Stimulated activated CD4-positive, alpha-beta T cell treated with anti-CD3 and anti-CD28 coated beads, Interleukin-2, amount 100 ng/mL, for 4 hours (primary cell): ENCODE data around the gene DCAF5.
A peak's percentile ranks its signal among the peaks of the same experiment; 100 is the strongest.
"Not testable (repeated sequence)": the region's sequence is repeated elsewhere in the genome, so short reads cannot be mapped to it uniquely, and the experiment has no call there.

Source experiments
- DNase-seq: peaks from one replicate; pipeline ENCODE4 v3.0.0-alpha.2; 2020; ENCODE audit warnings: low read depth

The DCAF5 gene

DNA sequence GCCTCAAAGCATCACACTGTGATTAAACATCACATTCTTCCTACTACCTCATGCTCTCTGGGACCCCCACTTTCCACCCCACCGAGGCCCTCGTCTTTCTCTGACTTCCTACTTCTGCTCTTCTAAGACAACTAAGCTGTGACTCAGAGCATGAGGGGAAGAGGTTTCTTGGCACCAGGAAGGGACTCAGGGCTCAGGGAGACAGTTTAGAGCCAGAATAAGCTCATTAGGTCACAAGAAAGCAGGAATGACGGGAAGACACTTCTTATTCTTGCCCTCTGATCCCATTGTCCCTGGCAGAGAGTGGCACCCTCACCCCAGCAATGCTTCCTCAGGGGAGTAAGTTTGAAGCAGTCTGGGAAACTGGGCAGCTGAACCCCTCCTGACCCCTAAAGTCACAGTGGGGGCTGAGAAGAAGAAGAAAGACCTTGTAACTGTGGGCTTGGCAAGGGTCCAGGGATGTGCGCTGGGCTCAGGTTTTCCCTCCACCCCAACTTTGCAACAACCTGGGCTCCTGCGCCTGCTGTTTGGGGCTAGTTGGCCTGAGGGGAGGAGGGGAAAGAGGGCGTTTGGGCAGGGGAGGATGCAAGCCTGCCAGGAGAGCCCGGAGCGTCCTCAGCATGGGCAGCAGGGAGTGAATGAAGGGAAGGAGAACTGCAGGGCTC lies 109.2 kb downstream of the DCAF5 start:
- DNase-seq = no peak

DNA sequence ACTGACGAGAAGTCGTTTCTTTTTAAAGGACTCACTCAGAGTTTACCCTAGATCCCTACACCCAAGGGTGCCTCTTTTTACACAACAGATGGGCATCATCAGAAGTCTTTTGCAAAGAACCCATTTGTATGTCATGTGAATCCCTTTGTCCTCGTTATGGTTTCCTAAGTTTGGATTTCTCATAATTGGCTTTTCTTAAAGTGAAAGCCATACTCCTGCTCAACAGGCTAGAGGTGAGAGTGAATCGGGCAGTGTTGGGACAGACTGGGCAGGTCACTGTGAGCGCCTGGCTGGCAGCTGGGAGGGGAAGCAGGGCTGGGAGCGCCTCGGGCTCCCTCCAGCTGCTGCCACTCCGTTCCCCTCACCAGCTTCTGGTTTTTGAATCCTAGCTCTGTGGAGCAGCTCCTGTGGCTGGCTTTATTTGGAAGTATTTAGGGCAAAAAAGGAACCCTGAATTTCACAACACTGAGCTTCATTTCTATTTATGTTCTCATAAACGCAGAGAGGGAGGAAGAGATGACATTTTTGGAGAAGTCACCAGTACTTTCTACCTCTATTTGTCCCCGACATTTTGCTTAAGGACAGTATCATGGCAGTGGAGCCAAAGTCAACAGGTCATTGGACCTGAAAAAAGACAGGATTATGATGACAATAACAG lies 110.0 kb downstream of the DCAF5 start:
- DNase-seq = no peak

DNA sequence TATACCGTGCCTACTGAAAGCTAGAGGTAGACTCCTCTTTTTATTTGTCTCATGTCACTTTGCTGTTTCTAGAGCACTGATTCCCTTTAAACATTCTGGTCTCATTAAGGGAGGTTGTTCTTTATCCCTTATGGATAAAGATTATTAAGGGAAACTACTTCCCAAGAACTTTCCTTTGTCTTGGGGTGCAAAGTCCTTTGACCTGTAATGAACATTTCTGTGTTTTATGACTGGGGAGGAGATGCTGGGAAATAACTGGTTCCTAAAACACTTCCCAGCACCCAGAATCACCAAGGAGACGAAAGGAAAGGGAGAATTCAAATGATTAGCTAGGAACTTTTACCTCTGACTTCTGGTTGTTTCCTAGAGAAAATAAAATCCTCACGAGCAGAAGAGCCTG lies 110.6 kb downstream of the DCAF5 start:
- DNase-seq = no peak

DNA sequence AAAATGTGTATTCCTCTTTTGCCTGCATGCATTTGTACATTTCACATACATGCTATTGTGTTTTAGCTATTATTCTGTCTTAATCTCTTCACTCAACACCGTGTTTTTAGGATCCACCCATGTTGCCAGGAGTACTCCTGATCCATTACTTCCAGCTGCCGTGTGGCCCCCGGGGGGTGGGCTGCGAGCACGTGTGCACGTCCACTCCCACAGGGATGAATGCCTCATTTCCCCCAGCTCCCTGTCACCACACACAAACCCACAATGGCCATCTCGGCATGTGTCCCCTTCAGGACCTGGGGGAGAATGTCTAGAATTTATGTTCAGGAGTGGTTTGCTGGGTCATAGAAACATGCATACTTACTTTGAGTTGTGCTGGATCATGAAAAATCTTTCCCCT lies 111.1 kb downstream of the DCAF5 start:
- DNase-seq = no peak

DNA sequence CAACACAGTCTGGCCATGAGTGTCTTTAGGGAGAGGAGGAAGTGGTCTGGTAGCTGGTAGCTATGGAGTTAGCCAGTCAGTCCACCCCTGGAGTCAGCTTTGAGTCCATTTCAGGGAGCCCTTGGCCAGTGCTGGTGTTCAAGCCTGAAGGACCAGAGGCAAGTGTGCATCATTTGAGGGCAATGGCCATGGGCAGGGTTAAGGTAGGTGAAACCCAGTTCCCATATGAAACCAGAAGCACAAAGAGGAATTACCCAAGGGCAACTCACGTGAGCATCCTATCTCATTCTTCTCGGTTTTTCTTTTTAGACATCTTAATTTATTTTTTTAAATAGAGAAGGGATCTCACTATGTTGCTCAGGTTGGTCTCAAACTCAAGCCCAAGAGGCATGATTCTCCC lies 112.6 kb downstream of the DCAF5 start:
- DNase-seq = no peak

DNA sequence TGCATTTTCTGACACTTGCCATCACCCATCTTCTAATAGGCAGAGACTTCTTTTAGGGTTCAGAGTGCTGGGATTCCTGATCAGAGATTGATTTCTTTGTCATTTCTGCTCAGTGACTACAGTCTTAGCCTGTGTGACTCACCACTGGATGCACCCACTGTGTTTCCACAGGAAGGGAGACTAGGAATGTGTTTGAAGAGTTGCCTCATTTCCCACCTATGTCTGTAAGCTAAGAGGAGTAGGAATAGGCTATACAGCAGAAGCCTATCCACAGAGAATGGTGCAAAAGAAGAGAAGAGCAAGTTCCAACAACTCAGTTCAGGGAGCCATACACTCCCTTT lies 113.7 kb downstream of the DCAF5 start:
- no peak for DNase-seq

DNA sequence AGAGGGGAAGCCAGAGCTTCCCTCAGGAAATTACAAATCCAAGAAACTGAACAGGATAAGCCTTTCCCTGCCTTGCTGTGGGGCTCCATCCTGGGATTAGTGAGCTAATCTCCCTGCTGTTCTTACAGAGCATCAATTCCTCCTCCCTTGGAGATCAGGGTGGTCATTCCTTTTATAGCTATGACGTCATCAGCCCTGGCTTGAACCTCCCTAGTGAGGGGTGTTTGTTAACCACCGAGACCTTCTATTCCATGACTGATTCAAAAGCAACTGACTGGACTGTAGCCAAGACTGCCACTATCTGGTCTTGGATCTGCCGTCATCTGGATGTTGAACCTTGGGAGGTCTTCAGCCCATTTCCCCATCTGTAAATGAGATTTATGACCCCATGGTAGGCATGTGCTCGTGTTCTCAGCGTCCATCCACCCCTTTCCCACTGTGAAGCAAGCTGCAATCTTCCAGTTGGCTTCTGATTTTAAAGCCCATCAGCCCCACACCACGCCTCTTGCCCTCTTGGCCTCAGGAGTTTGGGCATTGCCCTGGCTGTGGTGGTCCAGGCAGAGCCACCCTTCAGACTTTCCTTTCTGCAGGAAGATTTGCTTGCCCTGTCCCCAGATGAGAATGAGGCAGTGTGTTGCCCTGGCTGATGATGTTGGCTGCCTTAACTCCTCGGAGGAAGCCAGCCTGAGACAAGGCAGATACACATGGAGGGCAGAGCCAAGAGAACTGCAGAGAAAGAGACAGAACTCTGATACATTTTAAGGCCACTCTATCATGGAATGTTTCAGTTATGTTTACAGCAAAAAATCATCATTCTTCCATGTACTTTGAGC lies 114.2 kb downstream of the DCAF5 start:
- no peak for DNase-seq

DNA sequence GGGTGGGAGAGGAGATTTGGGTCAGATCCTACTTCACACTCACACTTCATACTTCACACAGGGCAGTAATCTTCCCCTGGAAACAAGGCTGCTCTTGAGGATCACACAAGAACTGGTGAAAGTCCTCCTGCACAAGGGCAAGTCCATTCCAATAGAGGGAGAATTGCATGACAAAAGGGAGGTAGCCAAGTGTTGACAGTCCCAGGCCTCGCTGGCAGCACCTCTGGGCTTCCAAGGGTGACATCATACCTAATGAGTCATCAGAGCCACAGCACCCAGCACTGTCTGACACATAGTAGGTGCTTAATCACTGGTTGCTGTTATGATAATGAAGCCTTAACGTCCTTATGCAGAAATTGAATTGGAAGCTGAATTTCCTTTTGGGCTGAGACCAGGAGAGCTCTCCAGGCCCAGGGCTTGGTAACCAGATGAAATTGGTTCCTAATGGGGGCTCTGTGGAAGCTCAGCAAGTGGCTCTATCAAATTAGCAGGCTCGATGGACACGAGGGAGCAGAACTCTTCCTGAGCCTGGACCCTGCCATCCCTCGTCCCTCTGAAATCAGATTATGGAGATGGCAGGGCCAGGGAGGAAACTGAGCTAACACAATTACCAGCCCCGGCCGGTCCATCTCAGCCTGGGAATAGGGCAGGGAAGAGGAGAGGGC lies 115.0 kb downstream of the DCAF5 start:
- DNase-seq = no peak

DNA sequence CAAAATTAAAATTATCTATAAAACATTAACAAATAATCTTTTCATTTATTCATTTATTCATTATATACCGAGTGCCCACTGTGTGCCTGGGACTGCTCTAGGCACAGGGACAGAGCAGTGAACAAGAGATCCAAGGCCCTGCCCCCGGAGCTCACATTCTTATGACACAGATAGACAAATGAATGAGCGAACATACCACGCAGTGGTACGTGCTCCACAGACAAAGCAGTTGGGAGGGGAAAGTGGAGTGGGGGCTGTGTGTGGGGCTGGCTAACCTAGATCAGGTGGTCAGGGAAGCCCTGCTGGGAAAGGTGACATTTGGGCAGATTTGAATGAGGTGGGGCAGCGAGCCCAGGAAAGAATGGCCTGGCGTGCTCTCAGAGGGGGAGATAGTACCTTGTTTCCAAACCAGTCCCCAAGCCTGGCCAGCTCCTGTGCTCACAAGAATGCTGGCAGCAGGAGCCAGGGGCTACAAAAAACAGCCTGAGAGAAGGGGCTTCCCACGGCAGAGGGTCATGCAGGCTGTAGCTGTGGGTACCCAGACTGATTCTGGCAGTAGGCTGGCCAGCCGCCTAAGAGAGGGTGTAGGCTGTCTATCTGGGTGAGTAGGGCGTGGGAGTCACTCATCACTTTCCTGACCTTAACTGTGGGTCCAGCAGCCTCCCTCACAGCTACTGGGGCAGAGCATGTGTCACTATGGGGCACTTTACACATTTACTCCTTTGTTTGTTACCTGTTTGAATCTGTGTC lies 116.0 kb downstream of the DCAF5 start:
- no peak for DNase-seq

DNA sequence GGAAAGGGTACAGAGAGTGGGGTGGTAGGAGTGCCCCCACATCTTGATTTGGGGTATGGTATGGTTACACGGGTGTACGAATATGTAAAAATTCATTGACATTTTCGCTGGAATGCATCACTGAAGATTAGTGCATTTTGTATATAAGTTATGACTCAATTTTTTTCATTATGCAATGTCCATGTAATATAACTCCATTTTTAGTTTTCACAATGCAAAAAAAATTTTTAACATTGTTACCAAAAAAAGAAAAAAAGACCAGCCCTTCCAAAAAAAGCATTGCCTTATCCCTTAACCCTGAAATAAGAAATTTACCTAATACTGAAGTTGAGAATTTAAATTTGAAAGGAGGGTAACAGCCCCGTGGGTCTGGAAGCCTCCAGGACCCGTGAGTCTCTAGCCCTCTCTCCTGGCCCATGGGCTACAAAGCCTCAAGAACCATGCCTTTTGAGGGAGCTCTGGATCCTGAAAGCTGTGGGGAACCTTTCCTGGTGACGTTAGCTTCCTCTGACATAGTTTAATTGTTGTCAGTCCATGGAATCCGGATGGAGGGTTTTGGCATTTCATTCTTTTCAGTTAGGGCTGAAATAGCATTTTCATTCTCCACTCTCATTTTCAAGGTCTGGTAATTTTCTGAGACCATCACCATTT lies 118.2 kb downstream of the DCAF5 start:
- no peak for DNase-seq

DNA sequence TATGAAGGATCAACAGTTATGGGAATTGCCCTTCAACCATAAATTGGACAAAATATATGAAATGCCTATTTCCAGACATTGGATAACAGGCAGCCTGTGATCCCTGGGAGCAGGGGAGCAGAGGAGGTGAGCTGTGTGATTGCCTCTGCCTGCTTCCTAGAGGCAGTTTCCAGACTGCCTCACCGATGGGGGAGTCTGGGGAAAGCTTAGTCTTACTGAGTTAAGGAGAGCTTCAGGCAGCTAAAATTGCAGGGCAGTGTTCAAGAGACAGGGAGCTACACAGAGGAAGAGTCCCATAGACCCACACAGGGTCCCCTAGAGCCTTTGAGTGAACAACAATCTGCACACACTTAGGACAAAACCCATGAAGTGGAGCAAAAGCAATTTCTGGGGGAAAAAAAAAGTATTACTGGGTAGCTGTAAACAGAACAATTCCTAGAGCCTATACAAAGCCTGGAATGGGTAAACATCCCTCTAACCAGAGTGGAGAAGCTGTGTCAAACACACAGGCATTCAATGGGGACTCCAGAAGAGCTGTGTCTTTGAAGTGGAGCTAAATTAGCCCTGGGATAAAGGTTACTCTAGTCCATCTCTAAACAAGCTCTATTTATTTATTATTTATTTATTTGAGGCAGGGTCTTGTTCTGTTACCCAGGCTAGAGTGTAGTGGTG lies 125.5 kb downstream of the DCAF5 start:
- DNase-seq = no peak

DNA sequence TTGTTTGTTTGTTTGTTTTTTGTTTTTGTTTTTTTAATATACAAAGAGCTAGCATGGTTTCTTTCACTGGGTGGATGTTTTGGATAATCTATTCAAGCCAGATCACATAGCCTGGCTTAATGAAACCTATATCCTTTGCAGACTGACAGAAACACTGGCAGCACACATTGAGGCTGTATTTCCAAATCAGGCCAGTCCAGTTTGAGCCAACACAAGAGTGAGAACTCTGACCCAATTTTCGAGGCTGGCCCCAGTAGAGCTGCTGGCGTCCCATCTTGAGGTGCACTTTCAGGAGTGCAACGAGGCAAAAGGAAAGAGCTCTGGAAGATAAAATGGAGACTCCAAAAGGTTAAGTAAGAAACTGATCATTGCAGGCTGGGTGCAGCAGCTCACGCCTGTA lies 129.9 kb downstream of the DCAF5 start:
- DNase-seq = no peak

DNA sequence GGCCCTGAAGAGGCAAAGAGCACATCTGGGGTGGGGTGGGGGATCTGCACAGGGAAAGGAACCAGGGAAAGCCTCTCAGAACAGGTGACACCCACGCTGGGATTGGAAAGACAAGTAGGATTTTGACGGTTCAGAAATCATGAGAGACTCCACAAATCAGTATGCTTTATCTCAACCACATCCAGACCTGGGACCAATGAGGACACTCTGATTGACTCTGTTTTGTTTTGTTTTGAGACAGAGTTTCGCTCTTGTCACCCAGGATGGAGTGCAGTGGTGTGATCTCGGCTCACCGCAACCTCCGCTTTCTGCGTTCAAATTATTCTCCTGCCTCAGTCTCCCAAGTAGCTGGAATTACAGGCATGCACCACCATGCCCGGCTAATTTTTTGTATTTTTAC lies 130.8 kb downstream of the DCAF5 start:
- not testable (repeated sequence) for DNase-seq

DNA sequence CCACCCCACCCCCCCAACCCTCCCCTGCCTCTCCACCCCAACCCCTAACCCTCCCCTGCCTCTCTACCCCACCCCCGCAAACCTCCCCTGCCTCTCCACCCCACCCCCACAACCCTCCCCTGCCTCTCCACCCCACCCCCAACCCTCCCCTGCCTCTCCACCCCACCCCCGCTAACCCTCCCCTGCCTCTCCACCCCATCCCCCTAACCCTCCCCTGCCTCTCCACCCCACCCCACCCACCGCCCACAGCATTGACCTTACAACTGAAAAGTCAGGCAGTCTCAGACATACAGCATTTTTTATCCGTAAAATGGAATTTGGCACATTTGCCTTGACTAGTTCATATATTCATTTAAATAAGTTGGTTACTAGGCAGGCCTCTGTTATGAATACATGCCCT lies 135.2 kb downstream of the DCAF5 start:
- DNase-seq = no peak

DNA sequence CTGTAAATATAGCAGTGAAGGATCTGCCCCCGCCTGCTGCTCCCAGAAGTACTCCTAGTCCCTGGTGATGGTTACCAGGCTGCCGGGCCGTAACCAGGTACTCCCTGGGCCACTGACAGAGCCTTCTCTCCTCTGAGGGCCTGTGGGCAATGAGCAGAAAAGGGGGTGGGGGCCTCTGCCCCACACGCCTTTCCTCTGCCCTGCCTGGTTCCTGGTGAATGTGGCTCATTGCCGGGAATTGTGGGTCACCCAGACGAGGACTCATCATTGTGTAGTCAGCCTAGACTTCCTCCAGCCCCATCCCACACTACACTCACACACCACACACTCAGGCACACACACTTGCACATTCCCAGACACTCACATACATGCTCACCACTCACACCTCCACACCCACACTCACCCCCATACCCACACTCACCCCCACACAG lies 138.1 kb downstream of the DCAF5 start:
- DNase-seq = no peak

DNA sequence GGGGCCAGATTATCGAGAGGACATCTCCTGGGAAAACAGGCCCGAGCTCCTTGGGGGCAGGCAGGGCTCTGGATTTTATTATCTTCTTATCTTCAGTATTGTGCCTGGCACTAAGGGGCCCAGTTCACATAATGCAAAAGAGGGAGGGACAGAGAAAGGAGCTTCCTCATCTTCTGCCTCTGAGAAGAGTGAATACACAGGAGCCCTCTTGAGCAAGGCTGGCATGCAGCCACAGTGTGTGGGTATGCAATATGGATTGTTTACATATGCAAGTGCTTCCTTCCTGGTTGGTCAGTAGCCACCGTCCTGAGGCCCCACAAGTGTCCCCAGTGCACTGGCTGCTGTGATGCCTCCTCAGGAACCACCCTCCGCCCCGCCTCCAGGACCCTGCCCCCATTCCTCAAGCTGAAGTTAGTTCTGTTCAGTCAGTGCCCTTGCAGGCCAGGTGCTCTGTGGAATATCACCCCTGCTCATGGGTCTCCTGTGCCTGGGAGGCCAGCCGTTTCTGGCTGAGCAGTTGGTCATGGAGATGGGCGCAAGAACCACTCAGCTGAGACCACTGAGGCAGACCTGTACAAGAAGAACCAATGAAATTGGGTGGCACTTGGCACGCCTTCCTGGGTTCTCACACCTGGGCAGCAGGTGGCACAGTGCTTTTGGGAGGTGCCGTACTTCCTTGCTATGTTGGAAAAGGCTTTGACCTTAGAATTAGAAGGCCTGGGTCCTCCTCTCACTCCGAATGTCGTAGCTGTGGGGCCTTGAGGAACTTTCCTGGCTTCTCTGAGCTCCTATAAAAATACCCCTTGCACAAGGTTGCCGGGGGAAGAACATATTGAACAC lies 138.8 kb downstream of the DCAF5 start:
- no peak for DNase-seq

DNA sequence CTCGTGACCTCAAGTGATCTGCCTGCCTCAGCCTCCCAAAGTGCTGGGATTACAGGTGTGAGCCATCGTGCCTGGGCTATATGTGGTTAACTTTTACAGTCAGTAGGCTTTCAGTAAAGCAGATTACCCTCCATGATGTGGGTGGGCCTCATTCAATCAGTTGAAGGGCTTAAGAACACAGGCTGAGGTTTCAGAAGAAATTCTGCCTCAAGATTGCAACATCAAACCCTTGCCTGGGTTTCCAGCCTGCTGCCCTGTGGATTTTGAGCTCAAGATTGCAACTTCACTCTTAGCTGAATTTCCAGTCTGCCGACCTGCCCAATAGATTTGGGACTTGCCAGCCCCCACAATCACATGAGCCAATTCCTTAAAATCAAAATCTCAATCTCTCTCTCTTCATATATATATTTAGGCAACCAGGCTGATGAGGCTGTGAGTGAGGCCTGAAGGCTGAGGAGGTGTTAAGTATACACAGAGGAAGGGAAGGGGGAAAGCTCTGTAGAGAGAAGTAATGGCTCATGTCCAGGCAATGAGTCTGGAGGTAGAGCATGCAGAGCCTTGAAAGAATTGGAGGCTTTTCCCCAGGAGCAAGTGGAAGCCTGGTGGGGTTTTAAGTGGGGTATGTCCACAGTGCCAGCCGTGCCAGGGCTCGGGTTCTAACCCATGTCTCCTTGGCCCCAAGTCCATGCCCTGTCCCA lies 140.5 kb downstream of the DCAF5 start:
- no peak for DNase-seq

DNA sequence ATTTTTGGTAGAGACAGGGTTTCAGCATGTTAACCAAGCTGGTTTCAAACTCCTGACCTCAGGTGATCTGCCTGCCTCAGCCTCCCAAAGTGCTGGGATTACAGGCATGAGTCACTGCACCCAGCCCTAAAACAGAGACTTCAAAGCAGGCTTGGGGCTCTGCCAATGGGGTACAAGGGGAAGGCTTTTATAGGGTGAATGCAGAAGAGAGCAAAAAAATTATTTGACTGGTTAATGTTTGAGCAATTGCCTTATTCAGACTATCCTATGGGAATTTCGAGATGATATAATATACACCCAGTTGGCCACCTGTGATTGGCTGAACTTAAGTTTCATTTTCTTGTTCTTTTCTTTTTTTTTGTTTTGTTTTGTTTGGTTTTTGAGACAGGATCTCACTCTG lies 142.3 kb downstream of the DCAF5 start:
- peak; percentile 10 for DNase-seq

DNA sequence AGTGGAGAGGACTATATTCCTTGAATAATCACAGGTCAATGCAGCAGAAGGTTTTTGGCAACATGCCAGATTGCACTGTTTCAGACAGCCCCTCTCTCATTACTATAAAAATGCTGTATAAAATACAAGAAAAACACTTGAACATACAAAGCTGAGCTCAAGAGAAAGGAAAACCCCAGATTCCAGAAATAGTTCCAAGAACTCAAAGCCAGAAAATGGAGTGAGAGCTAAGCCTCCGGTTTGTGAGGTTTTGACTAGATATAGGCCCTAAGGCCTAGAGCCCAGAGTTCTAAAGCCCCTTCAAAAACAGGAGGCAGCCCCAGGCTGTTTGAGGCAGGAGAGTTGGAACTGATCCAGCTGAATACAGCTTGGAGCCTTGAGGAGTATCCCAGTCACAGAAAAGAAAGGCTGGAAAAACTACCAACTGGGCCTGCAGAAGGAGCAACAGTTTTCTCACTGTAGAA lies 144.5 kb downstream of the DCAF5 start:
- DNase-seq = no peak
